HCT116 (cell line): ENCODE results near the gene RALGPS2. TPM values are rescaled to one million over a fixed set of nuclear protein-coding genes. Genes with fewer than 3 reads are reported as not detected.

Experiments
- ATAC-seq: fragments of 200-7000 bp; cut with Tn5 transposase; 2 replicates; pipeline ENCODE4 v1.9.1; 2020; ENCODE audit warnings: mild to moderate bottlenecking, moderate library complexity
- BruUV-seq: library from RNA; stranded (reverse); fragments of 400-500 nt; replicated peaks from 2 replicates; lab custom pipeline; 2021; lab: Mats Ljungman, UMichigan
- CTCF ChIA-PET: fragments of 300-600 bp; sonication (Branson Sonifier 250); formaldehyde crosslinking; loops from one replicate; lab custom pipeline; 2021; ENCODE audit warnings: antibody characterized with exemption; lab: Charles Lee
- POLR2A ChIA-PET: fragments of 300-600, 350-600 bp; sonication (Branson Sonifier 250); formaldehyde crosslinking; loops from one replicate; lab custom pipeline; 2021; ENCODE audit warnings: antibody characterized with exemption; lab: Charles Lee
- RAD21 ChIA-PET, 2 experiments: fragments of 300-600 bp; sonication (Branson Sonifier 250); formaldehyde crosslinking; loops; one replicate each; lab custom pipeline; 2023; ENCODE audit warnings: low total read pairs in 2 of 2; ENCODE audit not compliant: uncharacterized antibody in 2 of 2, unreplicated experiment in 2 of 2, low non-redundant PET in 1 of 2; lab: Charles Lee
- DNase-seq: peaks from one replicate; pipeline ENCODE4 v3.0.0-alpha.2; 2010; ENCODE audit warnings: low read depth, low spot score
- H2AFZ ChIP-seq: fragments of 200-600 bp; shearing (Covaris generic), sonication (generic); 2 replicates; pipeline ENCODE4 v1.6.1; 2017; ENCODE audit warnings: low read depth, mixed run types, mixed read lengths, antibody characterized with exemption, low read length; ENCODE audit not compliant: poor library complexity, severe bottlenecking
- H3K27ac ChIP-seq: 2 replicates; pipeline ENCODE4 v1.5.1; 2012; ENCODE audit warnings: low read depth, low read length
- H3K27me3 ChIP-seq: fragments of 200-600 bp; sonication (generic); 2 replicates; pipeline ENCODE4 v1.6.1; 2016; ENCODE audit warnings: mixed run types, low read length, mixed read lengths; ENCODE audit not compliant: insufficient read depth
- H3K36me3 ChIP-seq, 2 experiments: fragments of 200-500 bp in 1 of 2; fragments of 200-600 bp in 1 of 2; sonication (Bioruptor generic) in 1 of 2; sonication (generic) in 1 of 2; 2 replicates each; pipeline versions ENCODE4 v1.5.1 to v1.6.1; 2014 to 2016; ENCODE audit warnings: low read length in 2 of 2, inconsistent platforms in 1 of 2, mixed read lengths in 1 of 2, mixed run types in 1 of 2; ENCODE audit not compliant: insufficient read depth in 2 of 2, control insufficient read depth in 1 of 2
- H3K4me1 ChIP-seq, 2 experiments: fragments of 200-600 bp in 1 of 2; sonication (generic) in 1 of 2; 2 replicates each; pipeline versions ENCODE4 v1.5.1 to v1.6.1; 2012 to 2017; ENCODE audit warnings: low read length in 2 of 2, inconsistent platforms in 1 of 2, mild to moderate bottlenecking in 1 of 2, mixed read lengths in 1 of 2, mixed run types in 1 of 2, moderate library complexity in 1 of 2; ENCODE audit not compliant: insufficient read depth in 2 of 2, control insufficient read depth in 1 of 2
- H3K4me2 ChIP-seq: fragments of 200-600 bp; sonication (generic); 2 replicates; pipeline ENCODE4 v1.6.1; 2017; ENCODE audit warnings: mixed run types, low read length, mixed read lengths
- H3K4me3 ChIP-seq, 2 experiments: fragments of 200-600 bp in 1 of 2; sonication (generic) in 1 of 2; replicated peaks in 1 of 2; 2 replicates each; pipeline ENCODE4 v1.5.1; 2011 to 2016; ENCODE audit warnings: low read length in 2 of 2, control low read depth in 1 of 2, low read depth in 1 of 2, mild to moderate bottlenecking in 1 of 2, mixed read lengths in 1 of 2, mixed run types in 1 of 2
- H3K79me2 ChIP-seq: fragments of 200-600 bp; sonication (generic); 2 replicates; pipeline ENCODE4 v1.6.1; 2017; ENCODE audit warnings: mild to moderate bottlenecking, mixed run types, low read length, moderate library complexity, mixed read lengths; ENCODE audit not compliant: insufficient read depth
- H3K9ac ChIP-seq: fragments of 200-600 bp; sonication (generic); 2 replicates; pipeline ENCODE4 v1.6.1; 2016; ENCODE audit warnings: low read length, mixed read lengths
- H3K9me2 ChIP-seq: fragments of 200-600 bp; sonication (generic), shearing (Covaris generic); 2 replicates; pipeline ENCODE4 v1.6.1; 2017; ENCODE audit warnings: mixed run types, mild to moderate bottlenecking, moderate library complexity; ENCODE audit not compliant: insufficient read depth
- H3K9me3 ChIP-seq, 2 experiments: fragments of 200-500 bp in 1 of 2; fragments of 200-600 bp in 1 of 2; sonication (Bioruptor generic) in 1 of 2; sonication (generic) in 1 of 2; 2 replicates each; pipeline ENCODE4 v1.6.1; 2014 to 2017; ENCODE audit warnings: low read length in 2 of 2, mixed read lengths in 2 of 2, inconsistent platforms in 1 of 2, low read depth in 1 of 2, mild to moderate bottlenecking in 1 of 2, mixed run types in 1 of 2, moderate library complexity in 1 of 2; ENCODE audit not compliant: control insufficient read depth in 1 of 2, insufficient read depth in 1 of 2
- H4K20me1 ChIP-seq: fragments of 200-600 bp; sonication (generic), shearing (Covaris generic); 2 replicates; pipeline ENCODE4 v1.6.1; 2017; ENCODE audit warnings: mixed run types, mild to moderate bottlenecking, moderate library complexity; ENCODE audit not compliant: insufficient read depth
- CBX3 ChIP-seq: IDR thresholded peaks from 2 replicates; pipeline ENCODE4 v1.6.1; 2012; ENCODE audit warnings: low read depth
- CEBPB ChIP-seq: IDR thresholded peaks from 2 replicates; pipeline ENCODE4 v1.6.1; 2012; ENCODE audit warnings: low read depth
- EGR1 ChIP-seq: IDR thresholded peaks from 2 replicates; pipeline ENCODE4 v1.6.1; 2012; ENCODE audit warnings: low read depth
- EZH2phosphoT487 ChIP-seq: fragments of 200-600 bp; IDR thresholded peaks from 2 replicates; pipeline ENCODE4 v1.6.1; 2018; ENCODE audit warnings: antibody characterized with exemption, borderline replicate concordance
- FOSL1 ChIP-seq: IDR thresholded peaks from 2 replicates; pipeline ENCODE4 v1.6.1; 2012; ENCODE audit warnings: low read depth
- JUND ChIP-seq: IDR thresholded peaks from 2 replicates; pipeline ENCODE4 v1.6.1; 2012
- POLR2A ChIP-seq: IDR thresholded peaks from 2 replicates; pipeline ENCODE4 v1.7.0; 2011; ENCODE audit warnings: borderline replicate concordance; ENCODE audit not compliant: insufficient read depth, insufficient read length; ENCODE audit errors: extremely low read depth
- SP1 ChIP-seq: IDR thresholded peaks from 2 replicates; pipeline ENCODE4 v1.6.1; 2012; ENCODE audit warnings: low read depth
- ZNF274 ChIP-seq: fragments of 200-500 bp; sonication (Bioruptor generic); IDR thresholded peaks from 2 replicates; pipeline ENCODE4 v1.6.1; 2014; ENCODE audit warnings: mild to moderate bottlenecking, low read depth, low read length, inconsistent platforms
- intact Hi-C: fragments of 100-400 bp; cut with micrococcal nuclease; formaldehyde crosslinking; loops from 2 replicates; pipeline ENCODE4 v1.10.0; 2022
- total RNA-seq: library from RNA; stranded (reverse); gene quantifications from one replicate; pipeline ENCODE4 v1.2.1, GENCODE V29; 2021; ENCODE audit not compliant: unreplicated experiment
- TF ChIP-seq, protein P1 (sequence below): IDR thresholded peaks from 2 replicates; pipeline ENCODE4 v1.6.1; 2011; ENCODE audit warnings: mild to moderate bottlenecking, low read length, moderate library complexity; ENCODE audit not compliant: insufficient replicate concordance; ENCODE audit errors: extremely low read depth
- TF ChIP-seq, protein P2 (sequence below), 3 experiments: fragments of 200-600 bp in 1 of 3; sonication (generic) in 1 of 3; IDR thresholded peaks in 2 of 3; conservative IDR thresholded peaks in 1 of 3; 2 replicates each; pipeline ENCODE4 v1.5.1; 2012 to 2017; ENCODE audit warnings: low read depth in 2 of 3, low read length in 2 of 3, antibody characterized with exemption in 1 of 3, borderline replicate concordance in 1 of 3, control low read depth in 1 of 3, mild to moderate bottlenecking in 1 of 3, mixed read lengths in 1 of 3, mixed run types in 1 of 3, moderate library complexity in 1 of 3; ENCODE audit not compliant: insufficient read depth in 1 of 3

RALGPS2 gene
- total RNA-seq, 1 experiment from 2014 or later = 25.6 TPM

DNA sequence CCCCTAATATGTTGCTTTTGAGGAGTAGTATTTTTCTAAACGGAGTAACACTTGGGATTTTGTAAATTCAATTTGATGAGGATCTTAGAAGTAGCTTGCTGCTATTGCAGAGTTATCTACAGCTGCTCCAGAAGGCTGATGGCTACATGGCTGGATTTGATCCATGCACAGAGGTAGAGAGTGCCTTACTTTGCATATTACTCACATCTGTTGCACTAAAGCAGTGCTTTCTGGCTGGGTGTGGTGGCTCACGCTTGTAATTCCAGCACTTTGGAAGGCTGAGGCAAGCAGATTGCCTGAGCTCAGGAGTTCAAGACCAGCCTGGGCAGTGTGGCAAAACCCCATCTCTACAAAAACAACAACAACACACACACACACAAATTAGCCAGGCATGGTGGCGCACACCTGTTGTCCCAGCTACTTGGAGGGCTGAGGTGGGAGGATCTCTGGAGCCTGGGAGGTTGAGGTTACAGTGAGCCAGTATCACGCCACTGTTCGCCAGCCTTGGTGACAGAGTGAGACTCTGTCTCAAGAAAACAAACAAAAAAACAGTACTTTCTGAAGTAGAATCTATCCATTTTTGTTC lies 24.6 kb downstream of the RALGPS2 start:
- no peak for DNase-seq
- ChIA-PET RAD21 (no interaction called here), POLR2A (no interaction called here), CTCF (interaction anchor here (2.2 kb wide), 1 partner anchor 253 kb away, joined by 6 read pairs; no protein-coding TSS in a partner anchor)
- no peak for TF ChIP-seq EZH2phosphoT487
- no peak for TF ChIP-seq FOSL1
- no peak for TF ChIP-seq ZNF274
- TF ChIP-seq, protein P1, sequence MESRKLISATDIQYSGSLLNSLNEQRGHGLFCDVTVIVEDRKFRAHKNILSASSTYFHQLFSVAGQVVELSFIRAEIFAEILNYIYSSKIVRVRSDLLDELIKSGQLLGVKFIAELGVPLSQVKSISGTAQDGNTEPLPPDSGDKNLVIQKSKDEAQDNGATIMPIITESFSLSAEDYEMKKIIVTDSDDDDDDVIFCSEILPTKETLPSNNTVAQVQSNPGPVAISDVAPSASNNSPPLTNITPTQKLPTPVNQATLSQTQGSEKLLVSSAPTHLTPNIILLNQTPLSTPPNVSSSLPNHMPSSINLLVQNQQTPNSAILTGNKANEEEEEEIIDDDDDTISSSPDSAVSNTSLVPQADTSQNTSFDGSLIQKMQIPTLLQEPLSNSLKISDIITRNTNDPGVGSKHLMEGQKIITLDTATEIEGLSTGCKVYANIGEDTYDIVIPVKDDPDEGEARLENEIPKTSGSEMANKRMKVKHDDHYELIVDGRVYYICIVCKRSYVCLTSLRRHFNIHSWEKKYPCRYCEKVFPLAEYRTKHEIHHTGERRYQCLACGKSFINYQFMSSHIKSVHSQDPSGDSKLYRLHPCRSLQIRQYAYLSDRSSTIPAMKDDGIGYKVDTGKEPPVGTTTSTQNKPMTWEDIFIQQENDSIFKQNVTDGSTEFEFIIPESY = no peak
- TF ChIP-seq, protein P2, sequence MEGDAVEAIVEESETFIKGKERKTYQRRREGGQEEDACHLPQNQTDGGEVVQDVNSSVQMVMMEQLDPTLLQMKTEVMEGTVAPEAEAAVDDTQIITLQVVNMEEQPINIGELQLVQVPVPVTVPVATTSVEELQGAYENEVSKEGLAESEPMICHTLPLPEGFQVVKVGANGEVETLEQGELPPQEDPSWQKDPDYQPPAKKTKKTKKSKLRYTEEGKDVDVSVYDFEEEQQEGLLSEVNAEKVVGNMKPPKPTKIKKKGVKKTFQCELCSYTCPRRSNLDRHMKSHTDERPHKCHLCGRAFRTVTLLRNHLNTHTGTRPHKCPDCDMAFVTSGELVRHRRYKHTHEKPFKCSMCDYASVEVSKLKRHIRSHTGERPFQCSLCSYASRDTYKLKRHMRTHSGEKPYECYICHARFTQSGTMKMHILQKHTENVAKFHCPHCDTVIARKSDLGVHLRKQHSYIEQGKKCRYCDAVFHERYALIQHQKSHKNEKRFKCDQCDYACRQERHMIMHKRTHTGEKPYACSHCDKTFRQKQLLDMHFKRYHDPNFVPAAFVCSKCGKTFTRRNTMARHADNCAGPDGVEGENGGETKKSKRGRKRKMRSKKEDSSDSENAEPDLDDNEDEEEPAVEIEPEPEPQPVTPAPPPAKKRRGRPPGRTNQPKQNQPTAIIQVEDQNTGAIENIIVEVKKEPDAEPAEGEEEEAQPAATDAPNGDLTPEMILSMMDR (IDR thresholded peaks at IDR 0.05 in 2 of 3, conservative IDR thresholded peaks at IDR 0.05 in 1 of 3; ENCODE audit: borderline replicate concordance in 1 of 3, insufficient read depth in 1 of 3, low read depth in 2 of 3, low read length in 2 of 3) = no peak
- no peak for TF ChIP-seq CBX3
- no peak for TF ChIP-seq CEBPB
- TF ChIP-seq POLR2A = no peak
- TF ChIP-seq SP1 = no peak
- TF ChIP-seq EGR1 = no peak
- TF ChIP-seq JUND = no peak
- Histone ChIP-seq H3K27me3 (no peaks in the 10 kb centered on the region), H3K4me3 (no peak overlapping the region), H3K9ac (no peak overlapping the region), H3K36me3 (no peaks in the 10 kb centered on the region), H3K9me2 (no peaks in the 10 kb centered on the region; the same call in 1 of the 2 replicates), H3K9me3 (no peaks in the 10 kb centered on the region), H3K79me2 (no peaks in the 10 kb centered on the region), H3K4me2 (no peak overlapping the region; the same call in 1 of the 2 replicates), H3K4me1 (peaks cover 0 to 12% of the 10 kb centered on the region in 2 experiments; a peak in 1 of 4 replicates), H2AFZ (no peak overlapping the region), H3K27ac (no peak overlapping the region), H4K20me1 (no peaks in the 10 kb centered on the region)
- no peak for ATAC-seq
- BruUV-seq = no TSS peak
- intact Hi-C loops = loop anchor here (5.0 kb wide), 1 partner anchor 437 kb away; no protein-coding TSS in a partner anchor
